NCI-H1105 treated with DMSO at 0.1 percent for 48 hours (cell line): ENCODE results near the gene RAB27A.
"Not testable (repeated sequence)": the region's sequence is repeated elsewhere in the genome, so short reads cannot be mapped to it uniquely, and the experiment has no call there.

Experiments
- DNase-seq: peaks from one replicate; lab custom pipeline; 2025; lab: John Stamatoyannopoulos, UW

Gene RAB27A

DNA sequence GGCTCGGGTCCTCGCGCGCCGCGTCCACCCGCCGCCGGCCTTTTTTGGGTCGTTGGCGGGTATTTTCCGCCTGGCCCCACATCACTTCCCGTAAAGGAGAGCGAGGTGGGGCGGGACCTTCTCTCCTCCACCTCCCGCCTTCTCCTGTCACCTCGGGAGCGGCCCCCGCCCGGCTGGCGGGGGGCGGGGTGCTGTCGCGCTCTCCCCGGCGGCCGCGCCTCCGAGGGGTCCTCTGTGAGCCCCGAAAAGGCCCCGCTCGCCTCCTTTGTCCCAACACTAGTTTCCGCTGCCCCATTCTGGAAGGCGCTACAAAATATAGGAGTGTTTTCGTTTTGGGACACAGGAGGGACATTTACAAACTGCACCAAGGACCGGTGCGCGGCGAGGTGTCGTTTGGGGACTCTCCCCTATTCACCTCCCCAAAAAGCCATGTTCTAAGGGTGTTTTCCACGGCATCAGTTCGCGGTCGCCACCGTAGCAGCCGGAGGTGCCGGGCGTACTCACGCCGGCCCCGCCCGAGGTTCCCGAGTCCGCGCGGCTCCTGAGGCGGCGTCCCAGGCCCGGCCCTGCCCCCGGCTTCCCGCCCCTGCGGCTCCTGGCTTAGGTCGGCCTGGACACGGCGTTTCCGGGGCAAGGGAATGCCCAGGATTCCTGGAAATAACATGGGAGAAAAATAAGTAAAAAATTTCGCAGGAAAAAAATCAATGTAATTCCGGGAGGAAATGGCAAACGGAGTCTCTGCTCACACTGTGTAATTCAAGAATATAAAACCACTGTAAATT, at the start of gene RAB27A:
Gene RAB27A (minus strand): TSS at position 68 of the 782 bp plus-strand sequence. CDS start 54,879 bp downstream, outside the sequence.
- peak; percentile 48 for DNase-seq

- no peak for DNase-seq
Observed at GRCh38 chr15:55337160-55337559, 47.5 kb upstream of the RAB27A start.

DNA sequence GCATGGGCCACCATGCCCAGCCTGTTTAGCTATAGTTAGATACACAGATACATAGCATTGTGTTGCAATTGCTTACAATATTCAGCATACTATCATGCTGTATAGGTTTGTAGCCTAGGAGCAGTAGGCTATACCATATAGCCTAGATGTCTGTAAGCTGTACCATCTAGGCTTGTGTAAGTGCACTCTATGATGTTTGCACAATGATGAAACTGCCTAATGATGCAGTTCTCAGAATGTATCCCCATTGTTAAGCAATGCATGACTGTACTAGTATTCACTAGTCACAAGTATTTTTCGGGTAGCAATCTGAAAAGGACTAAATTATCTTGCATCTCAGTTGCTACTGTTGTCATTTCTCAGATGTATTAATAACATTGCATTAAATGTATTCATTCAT, 45.4 kb upstream of the RAB27A start:
- DNase-seq: no peak

DNA sequence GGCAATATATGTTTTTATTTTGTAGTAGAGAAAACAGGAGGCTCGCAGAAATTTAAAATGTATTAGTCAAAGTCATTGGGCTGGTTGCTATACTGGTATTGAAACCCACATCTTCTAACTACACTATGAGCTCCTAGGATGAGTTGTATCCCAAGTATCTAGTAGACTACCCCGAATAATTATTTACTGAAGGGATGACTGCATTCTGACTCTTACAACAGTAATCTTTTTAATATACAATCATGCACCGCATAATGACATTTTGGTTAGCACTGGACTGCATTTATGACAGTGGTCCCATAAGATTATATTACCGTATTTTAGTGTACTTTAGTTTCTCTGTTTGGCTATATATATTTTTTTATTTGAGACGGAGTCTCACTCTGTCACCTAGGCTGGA, 44.8 kb upstream of the RAB27A start:
- no peak for DNase-seq

DNA sequence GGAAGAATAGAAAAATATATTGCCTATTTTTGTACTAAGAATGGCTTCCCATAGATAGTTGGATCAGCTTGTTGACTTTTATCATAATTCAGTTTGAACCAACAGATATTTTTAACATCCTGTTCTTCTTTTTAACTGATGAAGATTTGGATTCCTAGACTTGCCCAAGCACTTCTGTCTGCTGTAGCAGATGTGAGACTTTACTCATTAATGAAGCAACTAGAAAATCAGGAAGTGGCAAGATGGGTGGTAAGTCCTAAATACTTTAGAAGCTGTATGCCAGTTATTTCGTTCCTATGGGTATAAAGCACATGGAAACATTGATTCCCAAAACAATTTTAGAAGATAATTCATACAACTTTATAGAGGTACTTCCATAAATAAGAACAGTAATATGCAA, 37.8 kb upstream of the RAB27A start:
- no peak for DNase-seq

- DNase-seq: no peak
Observed at GRCh38 chr15:55322467-55322866, 32.9 kb upstream of the RAB27A start.

- no peak for DNase-seq
Observed at GRCh38 chr15:55320963-55321362, 31.4 kb upstream of the RAB27A start.

- DNase-seq: no peak
Observed at GRCh38 chr15:55320238-55320550, 30.6 kb upstream of the RAB27A start.

- DNase-seq: no peak
Observed at GRCh38 chr15:55319537-55320237, 30.1 kb upstream of the RAB27A start.

GRCh38 chr15:55318588-55319494, 29.2 kb upstream of the RAB27A start, which contains the start of the genes PIGB and PIGBOS1:
Gene PIGB (plus strand): TSS chr15:55319222. CDS start chr15:55319251, 29 bp downstream.
Gene PIGBOS1 (minus strand): TSS chr15:55319123. CDS start chr15:55317792, 1,331 bp downstream.
- peak; percentile 70 for DNase-seq

GRCh38 chr15:55302801-55303200, 13.2 kb upstream of the RAB27A start:
- not testable (repeated sequence) for DNase-seq

DNA sequence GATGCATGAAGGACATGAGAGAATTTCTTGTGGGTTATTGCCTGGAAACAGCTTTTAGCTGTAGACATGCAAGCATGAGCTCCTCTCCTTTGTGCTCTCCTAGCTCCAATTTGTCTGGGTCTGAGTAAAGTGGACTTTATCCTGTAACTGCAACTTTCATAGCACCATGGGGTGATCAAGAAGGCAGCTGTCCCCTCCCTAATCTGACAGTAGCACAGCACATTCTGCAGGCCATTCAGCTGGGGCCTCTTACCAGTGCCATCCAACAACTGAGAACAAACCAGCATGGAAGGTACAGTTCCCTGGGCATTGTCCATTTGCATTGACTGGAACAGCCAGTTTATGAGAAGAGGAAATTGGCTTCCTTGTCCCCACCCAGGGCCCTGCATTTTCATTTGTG, 7.7 kb upstream of the RAB27A start:
- DNase-seq: no peak

DNA sequence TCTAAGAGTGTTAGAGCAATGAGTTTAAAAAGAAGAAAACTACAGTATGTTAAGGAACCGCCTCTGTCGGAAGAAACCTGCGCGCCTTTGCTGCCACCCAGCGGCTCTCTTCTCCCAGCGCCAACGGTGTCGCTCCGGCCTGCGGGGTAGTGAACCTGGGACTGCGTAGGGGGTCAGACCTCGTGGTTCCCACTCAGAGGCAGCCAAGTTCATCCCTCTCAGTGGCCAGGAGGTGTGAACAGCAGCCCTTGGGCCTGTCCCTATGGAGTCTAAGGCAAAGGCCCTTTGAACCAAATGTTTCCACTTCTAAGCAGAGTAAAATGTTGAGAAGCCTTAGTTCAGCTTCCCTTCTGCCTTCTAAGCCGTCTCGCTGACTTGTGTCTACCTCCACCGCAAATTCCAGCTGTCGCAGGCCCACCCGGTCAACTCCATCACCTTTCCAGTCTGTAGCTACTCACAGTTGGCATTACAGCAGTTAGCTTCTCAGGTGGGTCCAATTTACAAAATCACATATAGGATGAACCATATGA, 980 bp upstream of the RAB27A start:
- DNase-seq: peak; percentile 48

DNA sequence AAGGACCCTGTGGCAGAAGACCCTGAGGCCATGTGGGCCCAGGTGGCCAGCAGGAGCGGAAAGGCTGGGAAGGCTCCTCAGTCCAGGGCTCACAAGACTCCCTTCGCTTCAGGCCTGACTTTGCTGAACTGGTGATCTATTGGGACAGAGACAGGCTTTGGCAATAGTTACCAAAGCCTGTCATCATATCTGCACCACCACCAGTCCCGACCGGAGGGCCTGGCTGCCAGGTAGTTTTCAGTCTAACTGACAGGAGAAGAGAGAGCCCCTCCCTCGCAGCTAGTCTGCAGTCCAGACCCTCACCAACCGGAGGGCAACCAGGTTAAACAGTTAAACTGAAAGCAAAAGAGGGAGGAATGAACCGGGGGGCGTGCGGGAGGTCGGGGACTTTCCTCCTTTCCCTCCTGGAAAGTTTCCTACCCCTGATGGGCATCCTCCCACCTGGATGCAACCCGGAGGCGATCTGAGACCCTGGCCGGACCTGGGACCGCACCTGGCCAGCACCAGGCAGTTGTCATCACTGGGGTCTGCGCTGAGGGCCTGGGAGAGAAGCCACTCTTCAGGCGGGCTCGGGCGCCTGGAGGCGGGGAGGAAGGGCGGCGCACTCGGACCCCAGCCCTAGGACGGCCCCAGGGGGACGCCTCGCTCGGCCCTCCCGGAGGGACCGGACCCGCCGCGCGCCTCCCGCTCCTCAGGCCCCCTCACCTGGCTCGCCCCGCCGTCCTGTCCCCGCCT, 435 bp downstream of the RAB27A start:
- no peak for DNase-seq

- DNase-seq: no peak
Observed at GRCh38 chr15:55288006-55288717, 1.5 kb downstream of the RAB27A start.

GRCh38 chr15:55286442-55287189, 3.0 kb downstream of the RAB27A start:
- not testable (repeated sequence) for DNase-seq

DNA sequence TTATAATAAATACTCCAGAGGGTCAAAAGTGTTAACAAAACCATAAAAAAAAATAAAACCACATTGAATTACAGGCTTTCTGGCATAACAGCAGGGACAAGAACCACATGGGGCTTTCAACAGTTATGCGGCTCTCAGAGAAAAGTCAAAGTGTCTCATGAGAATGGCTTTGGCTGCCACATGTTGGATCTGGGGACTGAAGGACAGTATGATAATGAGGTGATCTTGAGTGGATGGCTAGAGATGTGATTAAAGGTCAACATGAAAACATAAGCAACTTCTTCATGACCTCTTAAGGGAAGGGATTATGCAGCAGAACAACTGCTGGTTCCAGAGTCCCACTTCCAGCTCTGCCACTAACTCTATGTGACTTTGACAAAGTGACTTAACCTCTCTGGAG, 5.2 kb downstream of the RAB27A start:
- DNase-seq: no peak

- no peak for DNase-seq
Observed at GRCh38 chr15:55283379-55284147, 6.0 kb downstream of the RAB27A start.

GRCh38 chr15:55282284-55282833, 7.3 kb downstream of the RAB27A start:
- no peak for DNase-seq
